Mammary epithelial cell (primary cell): ENCODE results near the gene PID1.

Experiments used
- EZH2 ChIP-seq: IDR thresholded peaks from 2 replicates; pipeline ENCODE4 v1.6.1; 2012; ENCODE audit warnings: low read length, inconsistent platforms, borderline replicate concordance
- TF ChIP-seq, protein P1 (sequence below), 2 donors: IDR thresholded peaks in 1 of 2; conservative IDR thresholded peaks in 1 of 2; 2 replicates each; pipeline ENCODE4 v1.5.1; 2011 to 2012; ENCODE audit warnings: inconsistent platforms in 2 of 2, low read length in 2 of 2, mild to moderate bottlenecking in 2 of 2, control low read depth in 1 of 2, low read depth in 1 of 2; ENCODE audit not compliant: insufficient read depth in 1 of 2; ENCODE audit errors: extremely low read depth in 1 of 2

DNA sequence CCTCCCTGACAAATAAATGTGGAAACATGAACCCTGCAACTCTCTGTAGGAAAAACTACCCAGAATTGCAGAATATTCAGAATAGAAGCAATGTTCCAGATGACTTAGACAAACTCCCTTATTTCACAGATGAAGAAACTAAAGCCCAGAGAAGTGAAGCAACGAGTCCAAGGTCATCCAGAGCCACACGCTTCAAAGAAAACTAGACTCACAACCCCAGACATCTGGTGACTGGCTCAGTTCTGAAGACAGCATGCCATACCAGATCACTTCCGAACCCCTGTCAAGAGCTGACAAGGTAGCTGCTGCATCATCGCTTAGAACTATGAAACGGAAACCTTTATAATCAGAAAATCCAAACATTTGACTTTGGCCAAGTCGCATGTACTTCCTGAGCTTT lies 101.3 kb downstream of the PID1 start:
- TF ChIP-seq, protein P1, sequence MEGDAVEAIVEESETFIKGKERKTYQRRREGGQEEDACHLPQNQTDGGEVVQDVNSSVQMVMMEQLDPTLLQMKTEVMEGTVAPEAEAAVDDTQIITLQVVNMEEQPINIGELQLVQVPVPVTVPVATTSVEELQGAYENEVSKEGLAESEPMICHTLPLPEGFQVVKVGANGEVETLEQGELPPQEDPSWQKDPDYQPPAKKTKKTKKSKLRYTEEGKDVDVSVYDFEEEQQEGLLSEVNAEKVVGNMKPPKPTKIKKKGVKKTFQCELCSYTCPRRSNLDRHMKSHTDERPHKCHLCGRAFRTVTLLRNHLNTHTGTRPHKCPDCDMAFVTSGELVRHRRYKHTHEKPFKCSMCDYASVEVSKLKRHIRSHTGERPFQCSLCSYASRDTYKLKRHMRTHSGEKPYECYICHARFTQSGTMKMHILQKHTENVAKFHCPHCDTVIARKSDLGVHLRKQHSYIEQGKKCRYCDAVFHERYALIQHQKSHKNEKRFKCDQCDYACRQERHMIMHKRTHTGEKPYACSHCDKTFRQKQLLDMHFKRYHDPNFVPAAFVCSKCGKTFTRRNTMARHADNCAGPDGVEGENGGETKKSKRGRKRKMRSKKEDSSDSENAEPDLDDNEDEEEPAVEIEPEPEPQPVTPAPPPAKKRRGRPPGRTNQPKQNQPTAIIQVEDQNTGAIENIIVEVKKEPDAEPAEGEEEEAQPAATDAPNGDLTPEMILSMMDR (conservative IDR thresholded peaks at IDR 0.05 in 1 of 2, IDR thresholded peaks at IDR 0.05 in 1 of 2; ENCODE audit: extremely low read depth in 1 of 2, insufficient read depth in 1 of 2, low read depth in 1 of 2, low read length in 2 of 2) = no peak
- TF ChIP-seq EZH2 = no peak
